Breast epithelium (tissue), 4 donors: ENCODE measurements around the gene TLR7. TPM values are rescaled to one million over a fixed set of nuclear protein-coding genes. Genes with fewer than 3 reads are reported as not detected.

Experiments
- DNase-seq, 2 donors: peaks; one replicate each; pipeline ENCODE4 v3.0.0-alpha.2; 2019; ENCODE audit warnings: low spot score in 2 of 2
- H3K27ac ChIP-seq, 2 donors: fragments of 200-600 bp; sonication (generic) in 1 of 2; one replicate each; pipeline ENCODE4 v1.5.1; 2016 to 2019; ENCODE audit warnings: mild to moderate bottlenecking in 1 of 2
- H3K27me3 ChIP-seq, 2 donors: fragments of 200-600 bp; sonication (generic) in 1 of 2; one replicate each; pipeline versions ENCODE4 v1.5.1 to v1.6.0; 2017 to 2019; ENCODE audit warnings: control low read depth in 1 of 2, mild to moderate bottlenecking in 1 of 2
- H3K36me3 ChIP-seq: fragments of 200-600 bp; one replicate; pipeline ENCODE4 v1.5.1; 2019
- H3K4me1 ChIP-seq, 2 donors: fragments of 200-600 bp; sonication (generic); one replicate each; pipeline ENCODE4 v1.5.1; 2016 to 2019; ENCODE audit warnings: control low read depth in 1 of 2
- H3K4me3 ChIP-seq, 3 donors: fragments of 200-600 bp; sonication (generic); 1 replicate in 2 of 3; 2 replicates in 1 of 3; pipeline ENCODE4 v1.5.1; 2016 to 2019; ENCODE audit warnings: mild to moderate bottlenecking in 3 of 3, moderate library complexity in 2 of 3
- H3K9me3 ChIP-seq, 2 donors: fragments of 200-600 bp; sonication (generic) in 1 of 2; one replicate each; pipeline ENCODE4 v1.5.1; 2016 to 2019; ENCODE audit warnings: control low read depth in 1 of 2
- CTCF ChIP-seq, 3 donors: fragments of 450-650 bp; IDR thresholded peaks; one replicate each; pipeline ENCODE4 v1.5.1; 2016 to 2017; ENCODE audit warnings: antibody characterized with exemption in 3 of 3, mild to moderate bottlenecking in 3 of 3, moderate library complexity in 3 of 3
- POLR2A ChIP-seq: fragments of 450-650 bp; IDR thresholded peaks from one replicate; pipeline ENCODE4 v1.6.1; 2016; ENCODE audit warnings: antibody characterized with exemption, mild to moderate bottlenecking, moderate library complexity
- POLR2AphosphoS5 ChIP-seq, 3 donors: sonication (generic); formaldehyde crosslinking; IDR thresholded peaks; one replicate each; pipeline ENCODE4 v1.6.1; 2017; ENCODE audit warnings: antibody characterized with exemption in 3 of 3
- intact Hi-C: fragments of 100-400 bp; cut with DNase I; formaldehyde crosslinking; loops from one replicate; pipeline ENCODE4 v1.15.1; 2023; ENCODE audit warnings: low total_unique reads
- total RNA-seq, 3 donors: library from RNA; depleted of rRNA; stranded (reverse); fragments of >200 nt; gene quantifications; one replicate each; pipeline ENCODE4 v1.1.0, GENCODE V29; 2016

TLR7 gene
- total RNA-seq, 3 donors from 2014 or later, result 0.98 to 2.3 (median 1.3) TPM

- no peak for DNase-seq
- no peaks in the 10 kb centered on the region for H3K36me3 ChIP-seq
- H3K9me3 ChIP-seq, result no peaks in the 10 kb centered on the region
- TF ChIP-seq CTCF (IDR thresholded peaks at IDR 0.05) (no peak), POLR2AphosphoS5 (IDR thresholded peaks at IDR 0.05) (no peak), POLR2A (no peak)
- intact Hi-C loops, result no loop called here
- H3K27ac ChIP-seq, result no peak overlapping the region
- H3K4me3 ChIP-seq, result no peak overlapping the region
- peaks cover 0 to 26% of the 10 kb centered on the region in 2 donors for H3K27me3 ChIP-seq
- no peaks in the 10 kb centered on the region for H3K4me1 ChIP-seq
Observed at GRCh38 chrX:12912791-12913482, 46.1 kb downstream of the TLR7 start.

- DNase-seq, result no peak
- Histone ChIP-seq H3K4me1 (no peaks in the 10 kb centered on the region), H3K27me3 (peaks cover 0 to 29% of the 10 kb centered on the region in 2 donors), H3K36me3 (no peaks in the 10 kb centered on the region), H3K9me3 (no peaks in the 10 kb centered on the region), H3K27ac (no peak overlapping the region), H3K4me3 (no peak overlapping the region)
- intact Hi-C loops, result no loop called here
- TF ChIP-seq POLR2A (no peak), POLR2AphosphoS5 (IDR thresholded peaks at IDR 0.05) (no peak), CTCF (IDR thresholded peaks at IDR 0.05) (no peak)
Observed at GRCh38 chrX:12917753-12918152, 50.9 kb downstream of the TLR7 start.

GRCh38 chrX:12919051-12919450, 52.2 kb downstream of the TLR7 start:
- no peaks in the 10 kb centered on the region for H3K9me3 ChIP-seq
- intact Hi-C loops, result no loop called here
- no peak overlapping the region for H3K27ac ChIP-seq
- no peaks in the 10 kb centered on the region for H3K36me3 ChIP-seq
- H3K4me3 ChIP-seq, result no peak overlapping the region
- H3K4me1 ChIP-seq, result no peaks in the 10 kb centered on the region
- no peak for DNase-seq
- no peak for TF ChIP-seq POLR2A
- TF ChIP-seq POLR2AphosphoS5 (IDR thresholded peaks at IDR 0.05), result no peak
- no peak for TF ChIP-seq CTCF (IDR thresholded peaks at IDR 0.05)
- H3K27me3 ChIP-seq, result peaks cover 0 to 33% of the 10 kb centered on the region in 2 donors

GRCh38 chrX:12919620-12920019, 52.7 kb downstream of the TLR7 start:
- intact Hi-C loops, result no loop called here
- TF ChIP-seq POLR2AphosphoS5 (IDR thresholded peaks at IDR 0.05) (no peak), CTCF (IDR thresholded peaks at IDR 0.05) (no peak), POLR2A (no peak)
- H3K36me3 ChIP-seq, result no peaks in the 10 kb centered on the region
- peaks cover 0 to 34% of the 10 kb centered on the region in 2 donors for H3K27me3 ChIP-seq
- H3K27ac ChIP-seq, result no peak overlapping the region
- H3K9me3 ChIP-seq, result no peaks in the 10 kb centered on the region
- no peak overlapping the region for H3K4me3 ChIP-seq
- no peak for DNase-seq
- H3K4me1 ChIP-seq, result no peaks in the 10 kb centered on the region

GRCh38 chrX:12920990-12921389, 54.1 kb downstream of the TLR7 start:
- Histone ChIP-seq H3K27ac (no peak overlapping the region), H3K4me1 (no peaks in the 10 kb centered on the region), H3K36me3 (no peaks in the 10 kb centered on the region), H3K27me3 (peaks cover 0 to 31% of the 10 kb centered on the region in 2 donors), H3K9me3 (no peaks in the 10 kb centered on the region), H3K4me3 (no peak overlapping the region)
- no peak for TF ChIP-seq CTCF (IDR thresholded peaks at IDR 0.05)
- TF ChIP-seq POLR2AphosphoS5 (IDR thresholded peaks at IDR 0.05), result no peak
- TF ChIP-seq POLR2A, result no peak
- no peak for DNase-seq
- intact Hi-C loops, result no loop called here
